Measurements from ENCODE around the gene ESRRG. TPM values are rescaled to one million over a fixed set of nuclear protein-coding genes. Genes with fewer than 3 reads are reported as not detected.

Gene ESRRG
- total RNA-seq, 1 donor from 2014 or later: not detected

GRCh38 chr1:216462066-216462775 is 261.0 kb downstream of the ESRRG start:
- DNase-seq (ENCODE audit: low spot score in 2 of 2): no peak
- H3K36me3 ChIP-seq: no peaks in the 10 kb centered on the region
- TF ChIP-seq CTCF (IDR thresholded peaks at IDR 0.05): no peak
- no peaks in the 10 kb centered on the region for H3K27me3 ChIP-seq
- intact Hi-C loops (cut with DNase I): no loop called here
- H3K27ac ChIP-seq: no peak overlapping the region
- no peaks in the 10 kb centered on the region for H3K9me3 ChIP-seq
- no peaks in the 10 kb centered on the region for H3K4me1 ChIP-seq
- no peak overlapping the region for H3K4me3 ChIP-seq

- no peaks in the 10 kb centered on the region for H3K27me3 ChIP-seq
- no peak overlapping the region for H3K27ac ChIP-seq
- no peak overlapping the region for H3K4me3 ChIP-seq
- no peaks in the 10 kb centered on the region for H3K9me3 ChIP-seq
- H3K4me1 ChIP-seq: no peaks in the 10 kb centered on the region
- DNase-seq (ENCODE audit: low spot score in 2 of 2): no peak
- intact Hi-C loops (cut with DNase I): no loop called here
- H3K36me3 ChIP-seq: no peaks in the 10 kb centered on the region
- no peak for TF ChIP-seq CTCF (IDR thresholded peaks at IDR 0.05)
Measured at GRCh38 chr1:216461466-216461865, 261.8 kb downstream of the ESRRG start.

GRCh38 chr1:216459651-216460207 is 263.5 kb downstream of the ESRRG start:
- Histone ChIP-seq H3K4me3 (no peak overlapping the region), H3K4me1 (no peaks in the 10 kb centered on the region), H3K36me3 (no peaks in the 10 kb centered on the region), H3K9me3 (no peaks in the 10 kb centered on the region), H3K27ac (no peak overlapping the region), H3K27me3 (no peaks in the 10 kb centered on the region)
- no peak for TF ChIP-seq CTCF (IDR thresholded peaks at IDR 0.05)
- no peak for DNase-seq (ENCODE audit: low spot score in 2 of 2)
- intact Hi-C loops (cut with DNase I): no loop called here

- H3K27ac ChIP-seq: no peak overlapping the region
- H3K4me3 ChIP-seq: no peak overlapping the region
- no peak for TF ChIP-seq CTCF (IDR thresholded peaks at IDR 0.05)
- H3K27me3 ChIP-seq: no peaks in the 10 kb centered on the region
- intact Hi-C loops (cut with DNase I): no loop called here
- no peaks in the 10 kb centered on the region for H3K36me3 ChIP-seq
- no peaks in the 10 kb centered on the region for H3K9me3 ChIP-seq
- no peak for DNase-seq (ENCODE audit: low spot score in 2 of 2)
- no peaks in the 10 kb centered on the region for H3K4me1 ChIP-seq
Measured at GRCh38 chr1:216458812-216459211, 264.4 kb downstream of the ESRRG start.

GRCh38 chr1:216457356-216457755 is 265.9 kb downstream of the ESRRG start:
- TF ChIP-seq CTCF (IDR thresholded peaks at IDR 0.05): no peak
- Histone ChIP-seq H3K36me3 (no peaks in the 10 kb centered on the region), H3K27me3 (no peaks in the 10 kb centered on the region)

More at GRCh38 chr1:216457356-216457755, 265.9 kb downstream of the ESRRG start:
- H3K9me3 ChIP-seq: no peaks in the 10 kb centered on the region
- H3K4me1 ChIP-seq: no peaks in the 10 kb centered on the region
- DNase-seq (ENCODE audit: low spot score in 2 of 2): no peak
- no peak overlapping the region for H3K4me3 ChIP-seq
- no peak overlapping the region for H3K27ac ChIP-seq
- intact Hi-C loops (cut with DNase I): no loop called here
